ENCODE measurements around the gene CDHR3.

DNA sequence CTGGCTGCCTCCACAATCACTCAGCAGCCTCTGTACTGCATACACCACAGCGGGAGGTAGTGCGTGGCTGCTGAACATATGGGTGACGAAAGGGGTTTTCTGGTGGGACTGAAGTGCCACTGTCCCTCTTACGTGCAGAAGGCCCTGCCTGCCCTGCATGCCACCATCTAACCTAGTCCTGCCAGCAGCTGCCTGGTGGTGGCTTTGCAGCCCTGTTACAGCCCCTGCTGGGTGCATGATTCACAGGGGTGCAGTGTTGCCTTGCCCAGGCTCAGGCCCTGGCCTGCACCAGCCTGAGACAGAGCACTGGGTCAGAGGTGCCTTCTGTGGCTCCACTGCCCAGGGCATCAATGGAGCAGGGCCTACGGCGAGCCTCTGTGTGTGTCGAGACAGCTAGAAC is 98.9 kb downstream of the CDHR3 start:
- TF ChIP-seq PRPF4 (IDR thresholded peaks at IDR 0.05; ENCODE audit: insufficient read depth, low read depth, low read length, poor library complexity, severe bottlenecking) (no peak), TEAD2 (tag; IDR thresholded peaks at IDR 0.05) (no peak), ZNF143 (CRISPR knock-in tag; IDR thresholded peaks at IDR 0.05) (no peak), TCF3 (CRISPR knock-in tag; IDR thresholded peaks at IDR 0.05) (no peak), PATZ1 (CRISPR knock-in tag; IDR thresholded peaks at IDR 0.05; ENCODE audit: borderline replicate concordance) (no peak), ZNF282 (CRISPR knock-in tag; IDR thresholded peaks at IDR 0.05) (no peak), KAT7 (CRISPR knock-in tag; IDR thresholded peaks at IDR 0.05; ENCODE audit: borderline replicate concordance) (no peak), MAFF (IDR thresholded peaks at IDR 0.05; ENCODE audit: low read length) (no peak), MXI1 (IDR thresholded peaks at IDR 0.05; ENCODE audit: low read depth, low read length) (no peak), CTCF (IDR thresholded peaks at IDR 0.05 in 2 of 3, conservative IDR thresholded peaks at IDR 0.05 in 1 of 3; ENCODE audit: insufficient read depth in 2 of 3, low read depth in 1 of 3, low read length in 3 of 3) (no peak)
- TF ChIP-seq, protein P1, sequence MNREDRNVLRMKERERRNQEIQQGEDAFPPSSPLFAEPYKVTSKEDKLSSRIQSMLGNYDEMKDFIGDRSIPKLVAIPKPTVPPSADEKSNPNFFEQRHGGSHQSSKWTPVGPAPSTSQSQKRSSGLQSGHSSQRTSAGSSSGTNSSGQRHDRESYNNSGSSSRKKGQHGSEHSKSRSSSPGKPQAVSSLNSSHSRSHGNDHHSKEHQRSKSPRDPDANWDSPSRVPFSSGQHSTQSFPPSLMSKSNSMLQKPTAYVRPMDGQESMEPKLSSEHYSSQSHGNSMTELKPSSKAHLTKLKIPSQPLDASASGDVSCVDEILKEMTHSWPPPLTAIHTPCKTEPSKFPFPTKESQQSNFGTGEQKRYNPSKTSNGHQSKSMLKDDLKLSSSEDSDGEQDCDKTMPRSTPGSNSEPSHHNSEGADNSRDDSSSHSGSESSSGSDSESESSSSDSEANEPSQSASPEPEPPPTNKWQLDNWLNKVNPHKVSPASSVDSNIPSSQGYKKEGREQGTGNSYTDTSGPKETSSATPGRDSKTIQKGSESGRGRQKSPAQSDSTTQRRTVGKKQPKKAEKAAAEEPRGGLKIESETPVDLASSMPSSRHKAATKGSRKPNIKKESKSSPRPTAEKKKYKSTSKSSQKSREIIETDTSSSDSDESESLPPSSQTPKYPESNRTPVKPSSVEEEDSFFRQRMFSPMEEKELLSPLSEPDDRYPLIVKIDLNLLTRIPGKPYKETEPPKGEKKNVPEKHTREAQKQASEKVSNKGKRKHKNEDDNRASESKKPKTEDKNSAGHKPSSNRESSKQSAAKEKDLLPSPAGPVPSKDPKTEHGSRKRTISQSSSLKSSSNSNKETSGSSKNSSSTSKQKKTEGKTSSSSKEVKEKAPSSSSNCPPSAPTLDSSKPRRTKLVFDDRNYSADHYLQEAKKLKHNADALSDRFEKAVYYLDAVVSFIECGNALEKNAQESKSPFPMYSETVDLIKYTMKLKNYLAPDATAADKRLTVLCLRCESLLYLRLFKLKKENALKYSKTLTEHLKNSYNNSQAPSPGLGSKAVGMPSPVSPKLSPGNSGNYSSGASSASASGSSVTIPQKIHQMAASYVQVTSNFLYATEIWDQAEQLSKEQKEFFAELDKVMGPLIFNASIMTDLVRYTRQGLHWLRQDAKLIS (CRISPR knock-in tag; IDR thresholded peaks at IDR 0.05): no peak

All from K562 (cell line).